ENCODE data around the gene TBC1D8.

Gene TBC1D8

DNA sequence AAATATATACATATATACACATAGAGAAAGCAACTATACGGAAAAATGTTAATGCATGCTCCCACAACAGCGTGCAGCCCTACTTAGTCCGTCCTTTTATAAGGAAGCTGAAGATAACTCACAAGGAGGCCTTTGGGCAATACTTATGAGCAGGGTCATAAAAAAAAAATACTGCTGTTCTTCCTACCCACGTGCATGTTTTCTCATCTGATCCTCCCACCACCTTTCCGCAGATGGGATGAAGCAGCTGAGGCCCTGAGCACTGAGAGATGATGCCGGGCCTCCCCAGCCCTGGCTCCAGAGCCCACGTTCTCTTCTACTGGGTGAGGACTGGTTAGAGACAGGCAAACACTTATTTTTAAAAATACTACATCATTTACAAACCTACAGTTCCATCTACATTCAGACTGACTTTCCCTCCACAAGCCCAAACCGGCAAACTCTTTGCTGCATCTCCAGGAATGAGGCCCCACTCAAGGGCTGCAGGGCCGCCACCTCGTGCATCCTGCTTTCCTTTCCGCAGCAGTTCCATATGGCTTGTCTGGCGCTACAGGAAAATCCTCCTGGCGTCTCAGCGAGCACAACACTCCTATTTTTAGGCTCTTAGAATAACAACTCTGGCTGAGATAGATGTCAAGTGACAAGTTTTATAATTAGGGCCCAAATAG, 41.6 kb downstream of the TBC1D8 start:
- no peak for DNase-seq

DNA sequence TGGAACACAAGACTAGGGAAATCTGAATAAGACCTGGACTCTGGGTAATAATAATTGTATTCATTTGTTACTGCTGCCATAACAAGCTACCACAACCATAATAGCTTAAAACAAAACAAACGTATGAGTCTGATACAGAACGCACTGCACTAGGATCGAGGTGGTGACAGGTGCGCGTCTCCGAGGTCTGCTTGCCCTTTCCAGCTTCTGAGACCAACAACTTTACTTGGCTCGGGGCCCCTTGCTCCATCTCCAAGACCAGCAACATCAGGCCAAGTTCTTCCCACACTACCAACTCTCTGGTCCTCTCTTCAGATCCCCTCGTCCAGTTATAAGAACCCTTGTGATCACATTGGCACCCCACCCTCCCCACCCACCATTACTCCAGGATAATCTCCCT, 42.8 kb downstream of the TBC1D8 start:
- DNase-seq, result no peak

DNA sequence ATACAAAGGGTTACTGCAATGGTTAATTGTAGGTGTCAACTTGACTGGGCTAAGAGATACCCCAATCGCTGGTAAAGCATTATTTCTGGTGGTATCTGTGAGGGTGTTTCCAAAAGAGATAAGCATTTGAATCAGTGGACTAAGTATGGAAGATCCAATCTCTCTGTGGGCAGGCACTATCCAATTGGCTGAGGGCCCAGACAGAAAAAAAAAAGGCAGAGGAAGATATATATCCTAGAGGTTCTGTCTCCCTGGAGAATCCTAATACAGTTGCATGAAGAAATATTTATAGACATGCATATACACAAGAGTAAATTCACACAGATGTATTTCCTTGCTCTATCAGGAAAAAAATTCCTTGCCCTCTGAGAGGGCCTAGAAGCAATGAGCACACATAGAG, 43.9 kb downstream of the TBC1D8 start:
- DNase-seq, result no peak

DNA sequence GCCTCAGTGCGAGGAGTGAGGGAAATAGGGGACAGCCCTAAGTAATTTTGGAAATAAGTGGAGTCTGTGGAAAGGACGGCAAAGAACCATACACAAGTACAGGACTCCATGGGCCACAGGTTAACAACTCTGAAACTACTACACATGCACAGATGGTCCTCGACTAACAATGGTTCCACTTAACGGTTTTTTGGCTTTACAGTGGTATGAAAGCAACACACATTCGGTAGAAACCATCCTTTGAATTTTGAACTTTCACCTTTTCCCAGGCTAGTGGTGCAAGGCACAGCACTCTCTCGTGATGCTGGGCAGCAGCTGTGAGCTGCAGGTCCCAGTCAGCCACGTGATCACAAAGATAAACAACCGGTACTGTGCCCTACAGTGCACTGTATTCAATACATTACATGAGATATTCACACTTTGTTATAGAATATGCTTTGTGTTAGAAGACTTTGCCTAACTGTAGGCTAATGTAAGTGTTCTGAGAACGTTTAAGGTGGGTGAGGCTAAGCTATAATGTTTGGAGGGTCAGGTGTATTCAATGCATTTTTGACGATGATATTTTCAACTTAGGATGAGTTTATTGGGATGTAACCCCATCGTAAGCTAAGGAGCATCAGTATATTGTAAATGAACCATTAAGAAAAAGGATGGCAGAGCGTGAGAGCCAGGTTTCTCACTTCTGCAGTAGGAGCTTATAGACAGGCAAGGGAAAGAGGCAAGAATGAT, 44.6 kb downstream of the TBC1D8 start:
- no peak for DNase-seq

DNA sequence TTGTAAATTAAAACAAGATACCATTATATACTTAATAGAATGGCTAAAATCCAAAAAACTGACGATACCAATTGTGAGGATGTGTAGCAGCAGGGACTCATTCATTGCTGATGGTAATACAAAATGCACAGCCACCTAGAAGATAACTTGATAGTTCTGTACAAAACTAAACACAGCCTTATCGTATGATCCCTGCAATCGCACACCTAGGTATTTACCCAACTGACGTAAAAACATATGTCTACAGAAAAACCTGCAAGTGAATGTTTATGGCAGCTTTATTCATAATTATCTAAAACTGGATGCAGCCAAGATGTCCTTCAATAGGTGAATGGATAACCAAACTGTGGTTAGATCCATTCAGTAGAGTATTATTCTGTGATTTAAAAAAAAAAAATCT, 45.5 kb downstream of the TBC1D8 start:
- no peak for DNase-seq

DNA sequence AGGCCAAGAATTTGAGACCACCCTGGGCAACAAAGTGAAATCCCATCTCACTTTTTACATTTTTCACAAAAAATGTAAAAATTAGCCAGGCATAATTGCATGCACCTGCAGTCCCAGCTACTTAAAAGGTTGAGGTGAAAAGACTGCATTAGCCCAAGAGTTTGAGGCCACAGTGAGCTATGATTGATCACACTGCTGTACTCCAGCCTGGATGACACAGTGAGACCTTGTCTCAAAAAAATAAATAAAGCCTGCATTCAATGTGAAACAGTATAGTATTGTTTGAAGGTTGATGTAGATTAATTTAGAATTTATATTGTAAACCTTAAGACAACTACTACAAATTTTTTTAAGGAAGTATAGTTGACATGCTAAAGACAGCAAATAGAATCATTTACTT, 53.5 kb downstream of the TBC1D8 start:
- no peak for DNase-seq

DNA sequence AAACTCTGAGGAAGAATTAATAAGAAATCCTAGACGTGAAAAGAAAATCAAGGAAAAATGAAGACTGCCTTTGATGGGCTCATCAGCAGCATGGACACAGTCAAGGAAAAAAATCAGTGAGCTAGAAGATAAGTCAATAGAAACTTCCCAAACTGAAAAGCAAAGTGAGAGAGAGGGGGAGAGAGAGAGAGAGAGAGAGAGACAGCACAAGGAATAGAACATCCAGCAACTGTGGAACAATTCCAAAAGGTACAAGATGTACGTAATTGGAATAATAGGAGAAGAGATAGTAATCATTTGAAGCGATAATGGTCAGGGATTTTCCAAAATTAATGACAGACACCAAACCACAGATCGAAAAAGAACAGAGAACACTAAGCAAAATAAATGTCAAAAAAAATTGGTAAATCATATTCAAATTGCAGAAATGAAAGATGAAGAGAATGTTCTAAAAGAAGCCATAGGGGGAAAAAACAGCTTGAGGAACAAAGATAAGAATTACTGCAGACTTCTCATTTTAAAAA, 54.5 kb downstream of the TBC1D8 start:
- no peak for DNase-seq

DNA sequence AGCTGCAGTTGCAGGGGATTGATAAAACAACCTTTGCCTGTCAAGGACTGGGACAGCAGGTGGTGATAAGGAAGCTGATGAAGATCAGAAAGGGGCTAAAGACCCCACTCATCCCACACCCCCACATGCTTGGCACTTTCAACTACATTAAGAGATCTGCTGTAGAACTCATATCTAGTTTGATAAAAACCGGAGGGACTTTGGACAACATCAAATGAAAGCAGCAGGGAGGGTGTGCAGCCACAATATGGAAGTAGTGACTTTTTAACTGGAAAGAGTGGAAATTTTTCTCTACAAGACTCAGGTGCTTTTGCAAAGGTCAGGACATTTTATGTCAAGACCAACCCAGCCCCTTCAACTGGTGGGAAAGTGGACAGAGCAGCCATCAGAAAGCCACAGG, 56.8 kb downstream of the TBC1D8 start:
- no peak for DNase-seq

DNA sequence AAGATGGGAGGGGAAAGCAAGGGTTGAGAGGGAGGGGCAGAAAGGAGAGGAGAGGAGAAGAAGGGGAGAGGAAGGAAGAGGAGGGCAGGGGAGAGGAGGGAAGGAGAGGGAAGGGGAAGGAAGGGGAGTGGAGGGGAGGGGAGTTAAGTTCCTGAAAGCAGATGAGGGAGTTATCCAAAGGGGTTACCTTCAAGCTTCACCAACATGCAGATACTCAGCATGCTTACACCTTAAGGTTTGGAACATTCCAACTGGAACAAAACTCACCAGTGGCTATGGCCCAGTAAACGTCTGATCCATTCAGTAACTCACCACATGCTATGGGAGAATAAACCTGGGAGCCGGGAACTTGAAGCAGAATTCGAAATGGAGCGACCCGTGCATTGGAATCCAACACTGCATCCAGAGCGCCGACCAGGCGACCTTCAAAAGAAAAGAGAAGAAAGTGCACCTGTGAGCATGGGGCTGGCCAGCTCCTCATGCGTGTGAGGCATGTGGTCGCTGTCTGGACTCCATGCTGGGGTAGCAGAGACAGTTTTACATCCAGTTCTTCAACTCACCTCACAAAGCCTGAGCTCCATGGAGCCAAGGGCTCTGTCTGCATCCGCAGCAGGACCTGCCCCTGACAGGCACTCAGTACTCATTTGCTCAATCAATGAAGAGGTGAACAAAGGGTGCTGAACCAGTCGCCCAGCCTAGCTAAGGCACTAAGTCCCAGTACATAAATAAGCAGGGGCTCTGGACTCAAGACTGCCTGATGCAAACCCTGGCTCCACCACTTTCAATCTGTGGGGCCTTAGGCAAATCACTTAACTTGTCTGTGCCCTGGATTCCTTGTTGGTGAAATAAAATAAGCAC, 61.0 kb downstream of the TBC1D8 start:
- no peak for DNase-seq

DNA sequence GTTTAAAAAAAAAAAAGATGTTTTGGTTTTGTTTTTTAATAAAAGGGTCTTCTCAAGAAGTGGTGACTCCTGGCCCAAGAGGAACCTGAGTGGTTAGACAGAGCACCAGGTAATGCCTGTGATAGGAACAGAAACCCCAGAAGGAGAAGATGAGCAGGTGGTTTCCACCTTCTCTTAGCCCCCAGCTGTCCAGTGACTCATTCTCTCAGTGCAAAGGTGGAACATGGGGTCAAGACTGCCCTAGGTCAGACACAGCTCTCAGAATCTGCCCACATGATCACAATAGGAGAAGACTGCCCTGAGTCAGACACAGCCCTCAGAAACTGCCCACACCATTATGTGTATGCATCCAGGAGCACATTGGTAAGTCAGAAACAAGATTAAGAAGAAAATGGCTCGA, 61.8 kb downstream of the TBC1D8 start:
- no peak for DNase-seq

DNA sequence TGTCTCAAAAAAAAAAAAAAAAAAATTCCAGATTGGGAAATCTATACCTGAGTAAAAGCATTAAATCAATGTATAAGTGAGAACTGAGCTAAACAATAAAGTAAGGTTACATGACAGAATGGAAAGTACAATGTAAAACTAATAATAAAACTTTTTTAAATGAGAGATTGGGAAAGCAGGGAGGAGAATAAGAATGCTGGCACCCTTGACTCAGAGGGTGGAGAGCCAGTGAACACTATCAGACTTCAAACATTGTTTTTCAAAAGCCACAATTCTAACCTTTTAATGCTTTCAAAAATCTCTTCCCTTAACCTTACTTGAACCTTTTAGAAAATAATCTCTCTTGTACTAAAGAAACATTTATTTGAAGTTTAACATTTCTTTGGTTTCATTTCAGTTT, 63.5 kb downstream of the TBC1D8 start:
- no peak for DNase-seq

DNA sequence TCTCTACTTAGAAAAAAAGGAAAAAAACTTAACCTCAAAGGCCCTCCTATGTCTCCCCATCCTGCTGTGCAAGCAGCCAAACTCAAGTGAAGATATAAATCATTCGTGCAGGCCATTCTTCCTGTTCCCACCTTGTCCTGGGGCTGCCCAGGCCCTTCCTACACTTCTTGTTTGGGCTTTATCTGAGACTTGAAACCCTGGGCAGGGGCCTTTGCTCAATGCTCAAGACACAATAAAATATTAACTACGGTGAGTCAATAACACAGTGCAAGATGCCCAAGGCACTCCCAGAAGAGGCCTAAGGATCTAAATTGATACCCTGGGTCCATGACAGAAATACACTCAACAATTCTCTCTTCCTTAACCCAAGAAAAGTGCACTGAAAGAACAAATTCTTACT, 67.6 kb downstream of the TBC1D8 start:
- DNase-seq, result no peak

DNA sequence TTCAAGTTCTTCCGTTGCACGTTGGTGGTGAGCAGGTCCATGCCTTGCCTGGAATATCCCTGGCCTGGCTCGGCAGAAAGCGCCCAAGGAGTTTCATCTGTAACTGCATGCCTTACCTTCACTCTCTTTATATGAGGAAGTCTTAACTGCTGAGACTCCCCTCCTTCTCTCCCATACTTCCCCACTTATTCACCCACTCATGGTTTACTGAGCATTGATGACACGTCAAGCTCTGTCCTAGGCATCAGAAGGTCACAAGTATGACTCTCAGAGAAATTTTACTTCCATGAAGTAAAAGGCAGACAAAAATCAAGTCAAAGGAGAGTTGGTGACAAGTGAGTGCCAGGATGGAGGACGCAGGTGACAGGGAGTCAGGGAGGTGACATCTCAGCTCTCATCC, 68.2 kb downstream of the TBC1D8 start:
- DNase-seq, result no peak

DNA sequence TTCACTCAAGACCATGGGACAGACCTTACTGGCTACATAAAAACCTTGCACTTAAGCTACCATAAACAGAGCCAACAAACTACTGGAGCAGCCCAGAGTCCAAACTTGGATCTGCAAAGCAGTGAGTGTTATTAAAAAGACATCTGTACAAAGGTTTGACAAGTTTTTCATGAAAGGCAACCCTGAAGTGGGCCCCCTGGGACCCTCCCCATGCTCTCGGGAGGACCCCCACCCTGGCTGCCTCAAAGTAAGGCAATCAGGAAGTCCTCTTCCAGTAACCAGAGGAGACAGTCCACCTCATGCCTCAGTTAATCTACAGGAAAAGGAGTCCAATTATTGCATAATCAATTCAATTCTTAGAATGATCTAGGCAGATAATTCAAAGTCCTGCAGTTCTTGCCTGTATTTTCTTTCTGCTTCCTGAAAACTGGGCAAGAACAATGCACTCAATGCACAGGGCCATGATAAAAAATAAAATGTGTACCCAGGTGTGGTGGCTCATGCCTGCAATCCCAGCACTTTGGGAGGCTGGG, 69.7 kb downstream of the TBC1D8 start:
- DNase-seq, result no peak

DNA sequence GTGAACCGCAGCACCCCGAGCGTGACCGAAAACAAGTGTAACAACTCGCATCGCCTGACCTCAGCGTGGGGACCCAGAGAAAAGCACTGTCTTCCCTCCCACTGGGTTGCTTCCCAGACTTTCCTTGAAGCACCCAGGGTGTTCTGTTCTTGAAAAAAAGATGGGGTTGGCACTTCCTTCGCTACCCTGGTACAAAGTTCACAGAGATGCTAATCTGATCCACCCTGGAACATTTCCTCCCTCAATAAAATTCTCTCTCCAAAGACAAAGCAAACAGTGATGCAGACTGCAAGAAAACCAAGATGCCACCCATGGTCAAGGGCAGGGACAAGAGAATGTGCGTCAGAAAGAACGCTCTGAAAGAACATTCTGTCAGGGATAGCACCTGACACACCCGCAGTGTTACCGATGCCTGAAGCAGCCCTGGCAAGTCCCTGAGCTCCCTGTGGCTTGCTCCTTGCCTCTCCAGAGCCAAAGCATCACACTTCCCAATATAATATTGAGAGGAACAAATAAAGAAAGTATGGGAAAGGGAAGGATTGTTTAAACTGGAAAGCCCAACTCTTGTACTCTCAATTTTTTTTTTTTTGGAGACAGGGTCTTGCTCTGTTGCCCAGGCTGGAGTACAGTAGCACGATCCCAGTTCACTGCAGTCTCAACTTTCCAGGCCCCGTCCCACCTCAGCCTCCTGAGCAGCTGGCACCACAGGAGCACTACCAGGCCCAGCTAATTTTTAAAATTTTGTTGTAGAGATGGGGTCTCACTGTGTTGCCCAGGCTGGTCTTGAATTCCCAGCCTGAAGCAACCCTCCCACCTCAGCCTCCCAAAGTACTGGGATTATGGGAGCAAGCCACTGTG, 70.7 kb downstream of the TBC1D8 start:
- DNase-seq, result no peak

DNA sequence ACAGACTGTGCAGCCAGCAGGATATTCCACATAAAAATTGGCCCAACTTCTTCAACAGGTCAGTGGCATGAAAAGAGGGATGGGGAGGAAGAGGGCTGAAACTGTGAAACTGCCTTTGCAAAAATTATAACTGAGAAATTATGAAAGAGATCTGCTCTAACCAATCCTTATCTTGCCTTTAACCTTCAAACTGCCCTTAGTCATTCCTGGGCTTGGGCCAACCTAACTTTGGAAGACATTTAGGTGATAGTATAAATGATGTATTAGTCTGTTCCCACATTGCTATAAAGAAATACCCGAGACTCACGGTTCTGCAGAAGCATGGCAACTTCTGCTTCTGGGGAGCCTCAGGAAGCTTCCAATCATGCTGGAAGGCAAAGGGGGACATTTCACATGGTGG, 74.6 kb downstream of the TBC1D8 start:
- no peak for DNase-seq

DNA sequence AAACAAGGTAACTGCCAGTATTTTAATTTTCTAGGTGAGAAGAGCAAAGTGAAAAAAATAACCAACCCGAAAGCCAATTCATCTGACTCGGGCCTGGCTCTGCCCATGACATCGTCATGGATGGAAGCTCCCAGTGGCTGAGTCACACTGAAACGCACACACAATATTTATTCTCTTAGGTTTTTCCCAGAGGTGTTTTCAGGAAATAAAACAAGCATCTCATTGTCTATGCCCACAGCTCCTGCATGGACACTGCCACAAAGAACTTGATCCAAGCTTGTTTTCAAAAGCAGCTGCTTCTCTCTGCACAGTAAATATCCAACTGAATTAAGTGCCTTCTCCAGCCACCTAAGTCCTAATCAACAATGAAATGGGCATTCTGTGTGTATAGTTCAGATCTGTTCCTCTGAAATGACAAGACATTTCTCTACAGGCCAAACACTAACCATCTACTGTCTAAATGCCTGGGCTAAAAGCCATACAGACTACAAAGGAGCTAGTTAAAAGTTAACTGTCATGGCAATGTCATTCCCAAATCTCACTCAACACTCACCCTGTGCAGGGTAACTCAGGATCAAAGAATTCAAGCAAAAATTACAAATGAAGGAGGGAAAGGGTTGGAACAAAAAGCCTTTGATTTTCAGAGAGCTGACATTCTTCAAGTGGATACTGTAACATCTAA, 86.2 kb downstream of the TBC1D8 start:
- no peak for DNase-seq

DNA sequence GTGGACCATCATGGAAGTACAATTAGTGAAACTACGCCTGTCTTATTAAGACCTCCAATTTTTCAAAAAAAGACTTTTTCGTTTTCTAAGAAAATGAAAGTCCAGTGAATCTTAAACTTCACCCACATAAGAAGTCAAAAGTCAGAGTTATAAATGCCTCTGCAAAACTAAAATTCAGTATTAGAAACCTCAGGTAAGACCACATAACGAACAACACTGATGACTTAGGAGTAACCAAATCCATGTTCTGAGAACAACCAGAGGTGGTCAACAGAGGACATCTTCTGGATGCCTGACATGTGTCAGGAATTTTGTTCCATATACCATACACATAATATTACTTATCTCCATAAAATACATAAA, 86.7 kb downstream of the TBC1D8 start:
- DNase-seq, result no peak

DNA sequence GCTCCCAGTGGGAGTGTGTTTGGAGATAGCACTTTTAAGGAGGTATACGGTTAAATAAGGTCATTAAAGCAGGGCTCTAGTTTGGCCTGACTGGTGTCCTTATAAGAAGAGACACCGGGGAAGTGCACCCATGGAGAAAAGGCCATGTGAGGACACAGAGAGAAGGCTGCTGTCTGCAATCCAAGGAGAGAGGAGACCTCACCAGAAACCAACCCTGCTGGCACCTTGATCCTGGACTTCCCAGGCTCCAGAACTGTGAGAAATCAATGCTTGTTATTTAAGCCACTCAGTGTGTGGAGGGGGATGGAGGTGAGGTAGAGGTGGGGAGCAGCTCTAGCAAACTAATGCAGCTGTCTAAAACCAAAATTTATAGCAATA, 87.1 kb downstream of the TBC1D8 start:
- DNase-seq, result no peak

DNA sequence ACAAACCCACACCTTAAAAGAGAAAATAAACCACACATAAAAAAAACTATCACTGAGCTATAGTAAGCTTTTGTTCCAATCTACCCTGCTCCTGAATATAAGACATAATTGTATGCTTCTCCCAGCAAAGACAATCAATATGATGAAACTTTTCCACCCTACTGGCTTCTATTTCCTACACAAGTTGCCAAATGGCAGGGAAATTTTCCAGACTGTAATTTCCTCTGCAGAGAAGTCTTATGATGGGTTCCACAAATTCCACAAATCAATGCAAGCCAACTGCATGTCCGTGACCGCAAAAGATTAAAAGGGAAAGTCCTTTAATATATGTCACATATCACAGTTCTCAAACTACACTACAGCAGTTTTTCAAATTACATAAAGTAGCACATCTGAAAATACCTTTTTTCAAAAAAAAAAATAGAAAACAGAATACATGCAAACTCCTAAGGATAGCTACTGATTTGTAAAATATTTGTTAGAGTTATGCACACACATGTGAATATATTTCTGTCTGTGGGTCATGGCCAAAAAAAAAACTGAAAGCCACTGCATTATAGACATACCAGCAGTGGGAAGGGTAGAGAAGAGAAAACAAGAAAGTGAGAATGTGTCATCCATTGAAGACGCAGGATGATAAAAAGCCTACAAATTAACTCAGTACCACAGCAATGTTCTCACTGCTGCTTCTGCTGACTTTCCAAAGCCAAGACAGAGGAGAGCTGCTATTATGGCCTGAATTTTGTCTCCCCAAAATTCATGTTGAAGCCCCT, 87.6 kb downstream of the TBC1D8 start:
- DNase-seq, result no peak

DNA sequence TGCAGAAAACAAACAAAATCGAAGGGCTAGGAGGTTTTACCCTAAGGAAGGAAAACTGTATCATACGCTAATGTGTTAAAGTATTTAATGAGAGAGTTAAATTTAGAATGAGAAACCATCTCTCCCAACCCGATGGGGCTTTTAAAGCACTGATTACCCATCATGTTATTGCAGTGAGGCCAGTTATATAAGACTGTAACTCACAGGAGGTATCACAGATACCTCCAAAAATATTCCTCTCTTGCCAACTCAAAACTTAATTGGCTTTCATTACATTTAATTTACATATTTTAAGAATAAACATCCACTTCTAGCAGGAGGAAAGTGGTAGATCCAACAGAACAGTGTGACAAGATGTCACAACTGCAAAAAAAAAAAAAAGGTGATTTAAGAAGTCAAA, 92.8 kb downstream of the TBC1D8 start:
- no peak for DNase-seq
